ENCODE results near the gene AKAP14.
"Not testable (repeated sequence)": the region's sequence is repeated elsewhere in the genome, so short reads cannot be mapped to it uniquely, and the experiment has no call there.

The AKAP14 gene

DNA sequence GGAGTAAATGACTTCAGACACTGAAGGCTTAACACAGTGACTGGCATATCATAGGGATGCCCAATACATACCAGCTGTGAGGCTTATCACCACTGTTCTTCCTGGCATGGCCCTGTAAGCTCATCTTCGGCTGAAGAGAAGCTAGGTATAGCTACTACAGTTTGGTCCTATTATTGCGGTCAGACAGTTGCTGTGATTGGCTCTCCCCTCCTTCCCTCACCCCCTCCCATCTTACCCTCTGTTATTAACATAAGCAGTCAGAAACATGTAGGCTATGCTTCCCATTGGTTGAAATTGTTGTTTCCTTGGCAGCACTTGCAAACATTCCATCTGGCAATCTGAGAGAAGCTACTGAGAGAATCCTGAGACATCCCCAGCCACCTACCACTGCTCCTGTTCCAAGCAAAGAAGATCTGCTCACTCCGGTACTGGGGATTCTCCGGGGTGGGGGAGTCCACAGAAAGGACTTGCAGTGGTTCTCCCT lies at the start of gene AKAP14:
TSS of gene AKAP14 (plus strand) at position 51 of the 484 bp plus-strand sequence. CDS start 7,331 bp downstream, outside the sequence.
- DNase-seq: no peak

- peak; percentile 99 for DNase-seq
These were observed 43.0 kb upstream of the AKAP14 start, which contains the start of gene UPF3B for GRCh38 chrX:119852382-119853353. Gene UPF3B, minus strand, starts transcription at chrX:119852963. Its CDS starts 35 bp downstream, at chrX:119852928.

- DNase-seq: no peak
These were observed 42.2 kb upstream of the AKAP14 start for GRCh38 chrX:119853444-119853843.

GRCh38 chrX:119870626-119871131 lies 25.0 kb upstream of the AKAP14 start:
- DNase-seq: peak; percentile 49

- DNase-seq: no peak
These were observed 24.5 kb upstream of the AKAP14 start for GRCh38 chrX:119871245-119871598.

GRCh38 chrX:119871599-119872395 lies 23.9 kb upstream of the AKAP14 start, which contains the start of the genes NDUFA1 and RNF113A:
Gene NDUFA1, plus strand, starts transcription at chrX:119871832. Its CDS starts 80 bp downstream, at chrX:119871912.
Gene RNF113A, minus strand, starts transcription at chrX:119871733. Its CDS starts 120 bp downstream, at chrX:119871613.
- DNase-seq: peak; percentile 95

- DNase-seq: no peak
These were observed 17.0 kb upstream of the AKAP14 start for GRCh38 chrX:119878740-119879139.

DNA sequence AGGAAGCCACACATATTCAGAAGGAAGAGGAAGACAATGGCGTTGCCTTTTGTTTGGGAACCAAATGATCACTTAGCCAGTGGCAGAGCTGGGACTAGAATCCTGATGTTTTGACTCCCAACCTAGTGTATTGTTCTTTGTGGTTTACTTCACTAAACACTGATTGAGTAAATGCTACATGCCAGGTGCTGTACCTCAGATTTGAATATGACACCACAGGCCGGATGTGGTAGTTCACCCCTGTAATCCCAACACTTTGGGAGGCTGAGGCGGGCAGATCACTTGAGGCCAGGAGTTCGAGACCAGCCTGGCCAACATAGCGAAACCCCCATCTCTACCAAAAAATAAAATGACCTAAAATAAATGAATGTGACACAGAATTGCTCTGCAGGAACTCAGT lies 15.6 kb upstream of the AKAP14 start:
- no peak for DNase-seq

DNA sequence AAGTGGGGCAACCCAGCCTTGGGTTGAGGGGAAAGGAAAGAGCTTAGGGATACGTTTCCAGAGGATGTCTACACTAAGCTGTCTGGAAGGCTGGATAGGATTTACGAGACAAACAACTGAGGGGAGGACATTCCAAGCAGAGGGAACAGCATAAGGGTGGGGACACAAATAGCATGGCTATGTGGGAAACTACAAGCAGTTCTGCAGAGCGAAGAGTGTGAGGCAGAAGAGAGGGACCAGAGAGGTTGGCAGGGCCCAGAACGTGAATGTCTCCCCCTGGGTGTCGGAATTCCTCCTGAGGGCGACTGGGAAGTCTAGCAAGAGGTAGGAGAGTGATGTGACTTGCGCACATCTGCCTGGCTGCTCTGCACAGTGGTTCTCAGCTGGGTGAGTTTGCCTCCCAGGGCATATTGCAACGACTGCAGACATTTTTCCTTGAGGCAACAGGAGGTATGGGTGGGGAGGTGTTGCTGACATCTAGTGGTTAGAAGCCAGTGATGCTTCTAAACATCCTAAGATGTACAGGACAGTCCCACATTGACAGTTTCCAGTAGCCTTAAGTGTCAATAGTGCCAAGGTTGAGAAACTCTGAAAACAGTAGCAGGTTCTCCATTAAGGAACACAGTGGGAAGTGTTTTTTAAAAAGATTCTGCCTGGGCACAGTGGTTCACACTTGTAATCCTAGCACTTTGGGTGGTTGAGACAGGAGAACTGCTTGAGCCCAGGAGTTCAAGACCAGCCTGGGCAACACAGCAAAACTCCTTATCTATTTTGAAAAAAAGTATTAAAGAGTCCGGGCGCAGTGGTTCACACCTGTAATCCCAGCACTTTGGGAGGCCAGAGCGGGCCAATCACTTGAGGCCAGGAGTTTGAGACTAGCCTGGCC lies 14.9 kb upstream of the AKAP14 start:
- DNase-seq: peak; percentile 76

DNA sequence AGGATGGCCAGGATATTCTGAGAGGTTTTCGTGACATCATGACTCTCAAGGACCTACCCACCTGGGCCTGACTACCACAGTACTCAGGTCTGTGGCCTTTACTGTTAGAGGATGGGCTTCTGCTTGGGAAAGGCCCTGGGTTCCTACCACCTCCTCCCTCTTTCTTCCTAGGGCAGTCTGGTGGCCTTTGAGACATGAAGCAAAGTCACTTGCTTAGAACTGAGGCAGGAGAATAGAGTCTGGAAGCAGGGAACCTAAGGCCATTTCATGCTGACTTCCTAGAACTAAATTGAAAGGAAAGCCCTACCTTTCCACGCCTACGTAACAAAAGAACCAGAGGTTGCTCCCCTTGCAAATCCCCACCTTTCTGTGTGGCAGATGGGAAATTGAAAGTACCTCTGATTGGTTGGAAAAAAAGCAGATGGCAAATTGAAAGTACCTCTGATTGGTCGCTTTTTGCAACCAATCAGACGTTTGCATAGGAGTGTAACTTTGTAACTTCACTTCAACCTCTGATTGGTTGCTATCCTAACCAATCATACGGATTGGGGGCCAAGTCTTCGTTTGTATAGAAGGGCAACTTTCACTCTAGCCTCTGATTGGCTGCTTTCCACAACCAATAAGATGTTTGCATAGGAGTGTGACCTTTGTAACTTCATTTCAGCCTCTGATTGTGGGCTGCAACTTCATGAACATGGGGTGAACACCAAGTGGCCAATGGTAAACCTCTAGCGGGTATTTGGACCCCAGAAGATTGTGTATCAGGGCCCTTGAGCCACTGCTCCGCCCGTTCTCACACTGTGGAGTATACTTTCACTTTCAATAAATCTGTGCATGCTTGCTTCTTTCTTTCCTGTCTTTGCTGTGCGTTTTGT lies 9.9 kb upstream of the AKAP14 start:
- DNase-seq: peak; percentile 25

DNA sequence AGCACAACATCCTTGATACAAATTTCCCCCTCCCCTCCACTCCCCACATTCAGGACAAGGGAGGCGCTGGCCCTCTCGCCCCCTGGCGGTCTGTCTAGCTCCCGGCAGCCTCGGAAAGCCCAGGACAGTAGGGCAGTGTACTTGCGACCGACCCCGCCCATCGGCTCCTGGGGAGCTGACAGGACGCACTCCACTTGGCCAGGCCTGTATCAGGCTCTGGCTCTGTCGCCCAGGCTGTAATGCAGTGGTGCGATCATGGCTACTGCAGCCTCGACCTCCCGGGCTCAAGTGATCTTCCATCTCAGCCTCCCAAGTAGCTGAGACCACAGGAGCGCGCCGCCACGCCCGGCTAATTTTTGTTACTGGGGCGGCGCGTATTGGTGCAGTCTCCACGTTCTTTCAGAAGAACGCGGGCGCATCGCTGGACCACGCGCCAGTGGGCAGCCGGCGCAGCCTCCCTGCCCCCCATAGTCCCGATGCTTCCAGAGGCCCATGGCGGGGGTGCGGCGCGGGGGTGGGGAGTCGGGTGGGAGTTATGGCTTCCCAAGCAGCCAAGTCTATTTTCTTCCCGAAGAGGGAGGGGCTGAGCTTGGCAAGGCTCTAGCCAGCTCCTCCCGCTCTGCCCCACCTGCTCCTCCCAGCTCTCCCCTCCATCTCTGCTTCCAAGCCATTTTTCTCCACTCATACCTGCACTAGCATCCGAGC lies 7.8 kb upstream of the AKAP14 start:
- peak; percentile 81 for DNase-seq

DNA sequence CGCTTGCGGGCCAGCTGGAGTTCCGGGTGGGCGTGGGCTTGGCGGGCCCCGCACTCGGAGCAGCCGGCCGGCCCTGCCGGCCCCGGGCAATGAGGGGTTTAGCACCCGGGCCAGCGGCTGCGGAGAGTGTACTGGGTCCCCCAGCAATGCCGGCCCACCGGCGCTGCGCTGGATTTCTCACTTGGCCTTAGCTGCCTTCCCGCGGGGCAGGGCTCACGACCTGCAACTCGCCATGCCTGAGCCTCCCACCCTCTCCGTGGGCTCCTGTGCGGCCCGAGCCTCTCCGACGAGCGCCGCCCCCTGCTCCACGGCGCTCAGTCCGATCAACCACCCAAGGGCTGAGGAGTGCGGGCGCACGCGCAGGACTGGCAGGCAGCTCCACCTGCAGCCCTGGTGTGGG lies 5.1 kb upstream of the AKAP14 start:
- DNase-seq: not testable (repeated sequence)

DNA sequence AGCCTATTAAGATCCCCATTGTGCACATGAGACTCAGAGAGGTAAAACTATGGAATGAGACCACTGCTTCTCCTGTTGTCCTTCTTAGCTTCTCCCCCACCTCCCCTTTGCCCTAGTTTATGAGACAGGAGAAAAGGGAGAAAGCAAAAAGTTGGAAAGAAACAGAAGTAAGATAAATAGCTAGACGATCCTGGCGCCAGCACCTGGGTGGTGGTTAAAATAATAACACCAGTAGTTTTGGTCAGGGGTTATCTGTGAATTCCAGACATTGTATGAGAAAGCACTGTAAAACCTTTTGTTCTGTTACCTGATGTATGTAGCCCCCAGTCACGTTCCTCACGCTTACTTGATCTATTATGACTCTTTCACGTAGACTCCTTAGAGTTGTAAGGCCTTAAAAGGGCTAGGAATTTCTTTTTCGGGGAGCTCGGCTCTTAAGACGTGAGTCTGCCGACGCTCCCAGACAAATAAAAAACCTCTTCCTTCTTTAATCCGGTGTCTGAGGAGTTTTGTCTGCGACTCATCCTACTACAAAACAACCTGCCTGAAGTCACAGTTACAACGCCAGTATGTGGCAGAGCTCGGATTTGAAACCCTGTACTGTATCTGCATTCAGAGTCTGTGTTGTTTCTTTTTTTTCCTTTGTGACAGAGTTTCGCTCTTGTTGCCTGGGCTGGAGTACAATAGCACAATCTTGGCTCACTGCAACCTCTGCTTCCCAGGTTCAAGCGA lies 3.6 kb upstream of the AKAP14 start:
- not testable (repeated sequence) for DNase-seq

- peak; percentile 31 for DNase-seq
These were observed 3.4 kb downstream of the AKAP14 start for GRCh38 chrX:119899125-119899524.

DNA sequence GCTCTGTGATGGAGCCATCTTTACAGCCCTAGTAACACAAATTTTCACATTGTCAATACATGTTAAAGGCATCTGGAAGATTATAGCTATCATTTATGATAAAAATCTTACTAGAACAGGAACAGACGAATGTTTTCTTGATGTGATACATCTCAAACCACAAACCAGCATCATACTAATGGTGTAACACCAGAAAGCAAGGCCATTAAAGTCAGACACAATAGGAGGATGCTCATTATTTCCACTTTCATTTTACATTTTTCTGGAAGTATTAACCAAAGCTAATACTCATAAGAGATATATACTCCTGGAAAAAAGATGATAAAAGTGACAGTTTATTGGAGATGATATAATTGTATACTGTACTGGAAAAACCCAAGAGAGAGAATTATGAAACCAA lies 5.3 kb downstream of the AKAP14 start:
- peak; percentile 18 for DNase-seq

GRCh38 chrX:119916310-119916709 lies 20.6 kb downstream of the AKAP14 start:
- DNase-seq: no peak

DNA sequence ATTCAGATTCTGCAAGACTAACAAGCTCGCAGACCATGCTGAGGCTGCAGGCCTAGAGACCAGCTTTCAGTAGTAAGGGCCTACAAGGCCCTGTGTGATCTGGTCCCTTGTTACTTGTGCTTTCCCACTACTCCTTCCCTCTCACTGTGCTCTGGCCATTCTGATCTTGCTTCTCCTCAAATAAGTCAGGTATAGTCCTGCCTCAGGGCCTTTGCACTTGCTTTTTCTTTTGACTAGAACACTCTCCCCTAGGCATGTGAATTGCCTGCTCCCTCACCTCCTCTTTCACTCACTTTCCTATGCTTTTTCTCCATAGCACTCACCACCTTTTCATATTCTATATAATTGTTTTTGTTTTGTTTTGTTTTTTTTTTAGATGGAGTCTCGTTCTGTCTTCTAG lies 22.2 kb downstream of the AKAP14 start:
- DNase-seq: no peak

DNA sequence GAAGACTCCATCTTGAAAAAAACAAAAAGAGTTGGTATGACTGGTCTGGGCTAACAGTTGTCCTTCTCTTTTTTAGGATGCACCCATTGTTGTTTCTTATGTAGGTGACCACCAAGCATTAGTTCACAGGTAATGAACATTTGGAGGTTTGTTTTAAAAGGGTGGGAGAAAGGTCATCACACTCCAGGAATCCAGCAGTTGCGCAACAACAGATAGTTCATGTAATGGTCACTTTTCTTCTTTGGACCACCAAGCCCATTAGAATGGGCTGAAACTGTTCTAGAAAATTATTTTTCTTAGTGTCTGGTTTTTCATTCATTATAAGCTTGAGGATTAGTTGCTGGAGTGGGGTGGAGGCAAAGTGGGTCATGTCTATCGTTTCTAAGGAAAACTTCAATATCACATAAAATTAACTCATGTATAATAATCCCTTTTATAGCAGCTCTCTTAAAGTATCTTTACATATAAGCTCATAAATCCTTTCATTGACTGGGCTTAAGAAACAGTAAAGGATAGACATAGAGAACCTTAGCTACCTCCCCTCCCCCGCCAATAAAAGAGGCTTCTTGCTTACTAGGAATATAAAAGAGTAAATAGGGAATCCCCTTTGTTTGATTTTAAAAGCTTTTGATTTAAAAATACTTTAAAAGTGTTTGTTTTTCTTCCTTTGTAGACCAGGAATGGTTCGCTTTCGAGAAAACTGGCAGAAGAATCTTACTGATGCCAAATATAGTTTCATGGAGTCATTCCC lies 24.3 kb downstream of the AKAP14 start:
- DNase-seq: no peak

DNA sequence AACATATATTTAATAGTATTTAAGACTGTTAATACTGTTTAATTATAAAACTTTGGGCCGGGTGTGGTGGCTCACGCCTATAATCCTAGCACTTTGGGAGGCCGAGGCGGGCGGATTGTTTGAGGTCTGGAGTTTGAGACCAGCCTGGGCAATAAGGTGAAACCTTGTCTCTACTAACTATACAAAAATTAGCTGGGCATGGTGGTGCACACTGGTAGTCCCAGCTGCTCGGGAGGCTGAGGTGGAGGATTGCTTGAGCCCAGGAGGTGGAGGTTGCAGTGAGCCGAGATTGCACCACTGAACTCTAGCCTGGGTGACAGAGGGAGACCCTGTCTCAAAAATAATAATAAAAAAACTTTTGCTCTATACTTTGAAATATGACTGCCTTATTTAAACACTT lies 26.7 kb downstream of the AKAP14 start:
- not testable (repeated sequence) for DNase-seq

Data from hematopoietic multipotent progenitor cell treated with erythropoietin and hydrocortisone succinate and interleukin-3 and kit ligand, for 4 days (in vitro differentiated cells).